Measurements from ENCODE around the gene DEPDC5.

DEPDC5 gene

DNA sequence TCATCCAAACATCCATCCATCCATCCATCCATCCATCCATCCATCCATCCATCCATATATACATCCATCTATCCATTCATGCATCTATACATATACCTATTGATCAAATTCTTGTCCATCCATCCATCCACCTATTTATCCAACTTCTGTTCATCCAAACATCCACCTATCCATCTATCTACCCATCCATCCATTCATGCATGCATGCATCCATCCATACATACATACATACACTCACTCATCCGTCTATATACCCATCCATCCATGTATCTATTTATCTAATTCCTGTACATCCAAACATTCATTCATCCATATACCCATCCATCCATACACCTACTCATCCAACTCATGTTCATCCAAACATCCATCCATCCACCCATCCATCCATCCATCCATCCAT is 171.2 kb downstream of the DEPDC5 start:
- DNase-seq (ENCODE audit: low read depth), result no peak

DNA sequence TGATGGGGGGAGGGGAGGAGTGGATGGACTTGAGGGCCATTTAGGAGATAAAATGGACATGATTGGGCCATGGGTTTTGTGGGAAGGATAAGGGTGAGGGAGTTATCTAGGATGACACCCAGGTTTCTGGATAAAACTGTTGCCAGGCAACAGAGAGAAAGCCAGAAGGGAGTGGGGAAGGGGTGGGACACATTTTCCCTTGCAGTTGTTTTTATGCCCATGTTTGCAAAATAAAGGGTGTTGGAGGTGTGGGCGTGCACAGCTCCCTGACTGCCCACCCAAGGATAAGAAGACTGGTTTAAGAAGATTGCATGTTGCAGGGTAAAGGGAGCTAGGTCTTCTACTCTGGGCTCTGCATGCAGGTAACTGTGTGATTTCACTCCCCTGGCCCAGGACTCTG is 172.2 kb downstream of the DEPDC5 start:
- no peak for DNase-seq (ENCODE audit: low read depth)

DNA sequence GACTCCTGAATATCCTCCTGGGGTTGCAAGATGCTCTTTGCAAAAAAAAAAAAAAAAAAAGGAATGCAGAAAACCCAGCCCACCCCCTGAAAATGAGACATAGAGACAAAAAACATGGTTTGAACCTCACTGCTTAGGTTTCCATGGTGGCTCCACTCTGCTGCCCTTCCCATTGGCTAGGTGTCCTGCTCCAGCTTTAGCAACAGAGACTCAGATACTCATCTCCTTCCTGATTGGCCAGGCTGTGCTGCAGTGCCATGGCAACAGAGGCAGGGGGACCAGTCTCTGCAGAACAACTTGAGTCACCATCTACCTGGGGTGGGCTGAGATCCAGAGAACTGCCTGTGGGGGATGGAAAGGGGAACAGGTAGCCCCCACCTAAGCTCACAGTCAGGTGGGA is 173.2 kb downstream of the DEPDC5 start:
- DNase-seq (ENCODE audit: low read depth), result no peak

DNA sequence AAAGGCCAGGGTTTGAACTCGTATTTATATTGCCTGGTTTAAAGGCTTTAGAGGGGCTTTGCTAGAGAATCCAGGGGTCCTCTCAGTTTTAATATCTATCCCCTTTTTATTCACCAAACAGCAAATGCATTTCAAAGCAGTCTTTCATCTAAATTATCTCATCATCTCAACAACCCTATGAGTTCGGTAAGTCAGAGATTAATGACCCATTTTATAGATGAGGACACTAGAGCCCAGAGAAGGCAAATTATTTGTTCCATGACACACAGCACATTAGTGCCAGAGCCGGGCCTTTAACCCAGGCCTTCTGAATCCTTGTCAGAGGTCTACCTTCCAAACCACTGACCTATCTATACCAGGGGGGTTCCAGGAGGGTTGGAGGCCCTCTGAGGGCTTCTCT is 173.7 kb downstream of the DEPDC5 start:
- no peak for DNase-seq (ENCODE audit: low read depth)

DNA sequence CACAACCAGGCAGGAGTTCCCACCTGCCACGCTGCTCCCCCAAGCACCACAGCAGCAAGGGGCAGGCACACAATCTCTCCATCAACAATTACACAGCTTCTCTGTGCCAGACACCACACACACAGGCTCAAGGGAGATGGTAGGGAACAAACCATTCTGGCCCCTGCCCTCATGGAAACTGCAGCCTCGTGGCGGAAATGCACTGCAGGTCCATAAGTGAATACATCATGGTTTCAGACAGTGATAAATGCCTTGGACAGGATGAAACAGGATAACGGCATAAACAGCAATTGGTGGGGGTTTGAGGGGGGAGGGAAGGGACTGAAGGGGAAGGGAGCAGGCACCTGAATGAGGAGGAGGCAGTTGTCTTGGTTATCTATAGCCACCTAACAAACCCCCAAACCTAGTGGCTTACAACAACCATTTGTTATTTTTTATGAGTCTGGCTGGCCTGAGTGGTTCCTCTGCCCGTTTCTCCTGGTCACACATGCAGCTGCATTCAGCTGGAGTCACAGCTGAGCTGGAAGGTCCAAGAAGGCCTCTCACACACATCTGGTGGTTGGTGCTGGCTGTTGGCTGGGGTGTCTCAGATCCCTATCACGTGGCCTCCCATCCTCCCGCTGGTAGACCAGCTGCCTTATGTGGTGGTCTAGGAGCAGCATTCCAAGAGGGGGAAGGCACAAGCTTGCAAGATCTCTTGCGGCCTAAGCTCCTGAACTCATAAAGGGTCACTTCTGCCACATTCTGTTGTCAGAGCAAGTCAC is 175.5 kb downstream of the DEPDC5 start:
- DNase-seq (ENCODE audit: low read depth), result no peak

DNA sequence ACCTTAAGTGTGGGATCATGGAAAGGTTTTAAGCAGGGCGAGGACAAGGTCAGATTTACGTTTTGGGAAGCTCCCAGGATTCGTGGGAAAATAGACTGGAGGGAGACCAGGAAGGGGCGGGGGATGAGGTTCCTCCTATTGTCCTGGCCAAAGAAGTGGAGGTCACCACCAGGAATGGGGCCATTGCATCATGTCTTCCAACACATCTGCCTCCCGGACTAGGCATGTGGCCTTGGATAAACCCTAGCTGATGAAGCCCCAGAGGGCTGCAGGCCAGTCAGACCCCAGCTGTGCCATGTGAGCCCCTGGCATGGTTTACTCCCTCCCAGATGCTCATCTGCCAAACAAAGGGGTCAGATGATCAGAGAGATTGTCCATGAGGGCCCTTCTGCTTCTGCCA is 179.0 kb downstream of the DEPDC5 start:
- no peak for DNase-seq (ENCODE audit: low read depth)

DNA sequence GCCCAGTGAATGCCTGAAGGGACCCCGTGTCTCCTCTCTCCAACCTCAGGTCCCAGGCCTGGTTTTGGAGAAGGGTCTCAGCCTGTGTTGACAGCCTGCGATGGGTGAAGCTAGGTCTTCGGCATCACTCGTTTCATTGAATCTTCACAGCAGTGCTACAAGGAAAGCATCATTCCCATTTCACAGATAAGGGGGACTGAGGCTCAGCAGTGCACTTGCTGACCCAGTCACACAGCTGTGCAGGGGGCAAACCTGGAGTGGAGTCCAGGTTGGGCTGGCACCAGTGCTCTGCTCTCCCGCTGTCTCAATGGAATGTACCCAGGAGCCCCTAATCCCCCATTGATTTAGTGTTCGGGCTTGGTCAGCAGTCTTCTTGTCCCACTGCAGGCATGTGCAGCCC is 179.6 kb downstream of the DEPDC5 start:
- DNase-seq (ENCODE audit: low read depth), result no peak

DNA sequence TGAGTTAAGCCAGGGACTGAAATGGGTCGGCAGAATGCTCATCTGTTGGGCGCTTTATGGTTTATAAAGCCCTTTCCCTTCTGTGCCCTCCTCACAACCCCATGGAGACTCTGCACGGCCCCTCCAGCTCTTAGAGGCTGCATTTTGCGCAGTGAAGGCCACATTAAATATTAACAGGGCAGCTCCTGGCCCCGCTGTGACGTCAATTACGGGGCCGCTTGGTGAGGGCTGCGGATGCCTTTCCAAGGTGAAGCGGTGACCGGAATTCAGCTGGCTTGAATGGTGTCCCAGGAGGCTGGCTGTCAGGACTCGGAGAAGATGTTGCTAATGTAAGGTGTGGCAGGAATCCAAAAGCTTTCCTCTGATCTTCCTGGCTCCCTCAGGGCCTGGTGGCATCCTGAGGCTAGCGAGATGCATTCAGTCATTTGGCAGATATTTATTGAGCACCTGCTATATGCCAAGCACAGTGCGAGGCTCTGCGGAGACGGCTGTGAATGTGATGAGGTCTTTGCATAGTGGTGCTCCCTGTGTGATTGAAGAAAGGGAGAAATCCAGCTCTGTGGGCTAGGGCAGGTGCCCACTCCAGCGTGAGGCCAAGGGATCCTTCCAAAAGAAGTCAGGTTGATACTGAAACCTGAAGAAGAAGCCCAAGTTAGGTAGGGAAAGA is 180.1 kb downstream of the DEPDC5 start:
- no peak for DNase-seq (ENCODE audit: low read depth)

DNA sequence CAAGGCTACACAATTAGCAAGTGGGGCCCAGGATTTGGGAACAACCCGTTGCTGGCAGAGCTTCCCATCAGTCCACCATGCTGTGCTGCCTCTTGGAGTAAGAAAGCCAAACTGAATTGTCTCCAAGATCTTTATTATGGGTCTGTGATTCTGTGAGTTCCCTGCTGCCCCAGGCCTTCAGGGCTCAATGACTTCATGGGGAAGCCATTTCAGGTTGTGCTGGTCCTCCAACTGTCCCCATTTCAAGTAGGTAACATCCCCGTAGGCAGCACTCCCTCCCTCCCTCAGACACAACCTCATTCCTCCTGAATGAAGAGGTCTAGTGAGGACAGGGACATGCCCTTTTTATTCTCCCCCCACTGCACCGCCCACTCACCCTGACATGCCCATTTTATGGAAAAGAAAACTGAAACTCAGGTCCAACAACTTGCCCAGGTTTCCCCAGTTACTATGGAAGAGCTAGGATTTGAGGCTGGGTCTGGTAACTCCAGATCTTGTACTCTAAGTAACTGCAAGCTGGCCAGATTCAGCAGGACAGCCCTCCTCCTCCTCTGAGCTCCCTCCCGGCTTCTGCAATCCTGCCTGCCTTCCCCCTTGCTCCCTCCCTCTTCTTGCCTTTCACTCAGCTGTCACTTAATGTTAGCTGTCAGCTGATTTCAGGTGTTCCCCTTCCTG is 182.3 kb downstream of the DEPDC5 start:
- DNase-seq (ENCODE audit: low read depth), result no peak

DNA sequence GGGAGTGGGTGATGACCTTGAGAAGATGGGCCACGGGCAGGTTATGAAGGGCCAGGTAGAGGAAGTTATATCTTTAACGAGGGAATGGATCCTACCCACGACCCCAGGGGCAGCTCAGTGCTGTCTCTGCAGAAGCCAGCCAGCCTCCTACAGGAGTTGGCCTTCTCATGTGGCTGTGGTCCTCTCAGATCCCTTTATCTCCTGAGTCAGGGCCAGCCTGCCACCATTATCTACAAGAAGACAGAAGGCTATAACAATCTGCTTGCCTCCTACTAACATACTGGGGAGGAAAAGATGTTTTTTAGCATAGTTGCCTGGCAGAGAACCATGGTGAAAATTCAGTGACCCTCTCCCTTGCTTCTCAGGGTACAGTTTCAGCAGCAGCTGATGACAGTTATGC is 183.5 kb downstream of the DEPDC5 start:
- DNase-seq (ENCODE audit: low read depth), result no peak

DNA sequence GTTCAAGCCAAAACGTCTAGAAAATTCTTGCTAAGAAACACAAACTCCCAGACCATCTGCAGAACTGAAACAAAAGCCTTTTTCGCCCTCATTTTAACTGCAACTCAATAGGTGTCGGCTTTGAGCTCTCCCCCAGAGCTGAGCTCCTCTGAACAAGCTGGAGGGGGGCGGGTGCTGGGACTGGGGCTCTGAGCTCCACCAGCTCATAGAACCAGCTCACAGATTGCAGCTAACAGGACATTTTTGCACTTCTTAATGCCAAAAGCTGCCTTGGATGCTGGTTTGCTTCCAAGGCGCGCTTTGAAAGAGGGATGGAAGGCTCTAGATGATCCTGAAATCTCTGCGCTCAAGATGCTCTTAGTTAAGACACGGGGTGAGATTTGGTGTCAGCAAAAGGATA is 184.5 kb downstream of the DEPDC5 start:
- DNase-seq (ENCODE audit: low read depth), result no peak

DNA sequence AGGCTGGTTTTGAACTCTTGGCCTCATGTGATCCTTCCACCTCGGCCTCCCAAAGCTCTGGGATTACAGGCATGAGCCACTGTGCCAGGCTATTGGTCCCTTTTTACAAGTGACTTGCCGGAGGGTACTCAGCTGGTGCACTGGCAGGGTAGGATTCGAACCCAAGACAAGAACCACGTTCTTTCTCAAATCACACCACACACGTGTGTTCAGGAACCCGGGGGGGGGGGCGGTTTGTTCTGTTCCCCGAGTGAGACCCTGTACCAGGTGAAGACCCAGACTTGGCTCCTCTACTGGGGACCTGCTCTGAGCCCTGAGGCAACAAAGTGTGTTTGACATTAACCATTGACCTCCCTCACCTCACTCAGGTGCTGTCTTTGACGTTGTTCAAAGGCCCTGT is 186.7 kb downstream of the DEPDC5 start:
- DNase-seq (ENCODE audit: low read depth), result no peak

DNA sequence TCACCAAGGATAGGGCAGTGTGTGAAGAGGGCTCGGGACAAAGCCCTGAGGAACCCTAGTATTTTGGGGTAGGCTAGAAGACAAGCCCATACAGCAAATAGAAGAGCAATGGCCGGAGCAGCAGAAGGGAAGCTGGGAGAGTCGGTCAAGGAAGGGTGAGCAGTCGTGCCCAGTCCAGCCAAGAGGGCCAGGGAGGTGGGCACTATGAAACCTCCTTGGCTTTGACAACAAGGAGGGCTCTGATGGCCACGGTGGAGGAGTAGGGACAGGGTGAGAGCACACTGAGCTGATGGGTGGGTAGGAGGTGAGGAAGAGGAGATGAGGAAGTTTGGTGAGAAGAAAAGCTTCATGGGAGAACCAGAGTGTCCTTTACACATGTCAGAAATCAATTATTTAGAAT is 188.3 kb downstream of the DEPDC5 start:
- no peak for DNase-seq (ENCODE audit: low read depth)

DNA sequence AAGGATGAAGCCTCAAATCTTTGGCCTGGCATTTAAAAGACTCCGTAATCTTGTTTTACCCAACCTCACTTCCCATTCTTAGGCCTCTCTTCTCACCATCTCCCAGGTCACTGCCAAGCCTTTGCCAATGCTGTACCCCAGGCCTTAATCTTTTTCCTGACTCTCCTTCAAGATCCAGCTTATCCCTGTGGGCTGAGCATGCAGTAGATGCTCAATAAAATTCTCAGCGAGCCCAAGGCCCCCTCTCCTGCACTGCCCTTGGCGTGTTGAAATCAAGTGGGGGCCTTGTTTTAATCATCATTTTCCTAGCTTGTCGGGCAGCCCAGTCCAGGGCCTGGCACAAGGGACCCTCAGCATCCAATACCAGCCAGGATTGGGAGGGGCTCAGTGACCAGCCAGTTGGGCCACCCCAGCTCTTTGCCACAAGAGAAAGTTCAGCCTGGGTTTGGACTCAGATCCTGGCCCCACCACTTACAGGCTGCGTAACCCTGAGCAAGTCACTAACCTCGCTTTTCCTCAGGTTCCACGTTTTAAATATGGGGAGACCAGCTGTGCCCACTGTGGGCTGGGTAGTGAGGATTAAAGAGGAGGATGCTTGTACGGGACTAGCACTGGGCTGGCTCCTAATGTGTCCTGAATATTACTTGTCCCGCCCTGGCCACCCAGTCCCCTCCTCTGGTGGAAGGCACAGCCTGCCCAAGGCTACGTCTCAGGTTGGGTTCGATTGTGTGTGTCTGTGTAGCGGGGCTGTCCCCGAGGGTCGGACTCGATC is 189.6 kb downstream of the DEPDC5 start:
- DNase-seq (ENCODE audit: low read depth), result no peak

DNA sequence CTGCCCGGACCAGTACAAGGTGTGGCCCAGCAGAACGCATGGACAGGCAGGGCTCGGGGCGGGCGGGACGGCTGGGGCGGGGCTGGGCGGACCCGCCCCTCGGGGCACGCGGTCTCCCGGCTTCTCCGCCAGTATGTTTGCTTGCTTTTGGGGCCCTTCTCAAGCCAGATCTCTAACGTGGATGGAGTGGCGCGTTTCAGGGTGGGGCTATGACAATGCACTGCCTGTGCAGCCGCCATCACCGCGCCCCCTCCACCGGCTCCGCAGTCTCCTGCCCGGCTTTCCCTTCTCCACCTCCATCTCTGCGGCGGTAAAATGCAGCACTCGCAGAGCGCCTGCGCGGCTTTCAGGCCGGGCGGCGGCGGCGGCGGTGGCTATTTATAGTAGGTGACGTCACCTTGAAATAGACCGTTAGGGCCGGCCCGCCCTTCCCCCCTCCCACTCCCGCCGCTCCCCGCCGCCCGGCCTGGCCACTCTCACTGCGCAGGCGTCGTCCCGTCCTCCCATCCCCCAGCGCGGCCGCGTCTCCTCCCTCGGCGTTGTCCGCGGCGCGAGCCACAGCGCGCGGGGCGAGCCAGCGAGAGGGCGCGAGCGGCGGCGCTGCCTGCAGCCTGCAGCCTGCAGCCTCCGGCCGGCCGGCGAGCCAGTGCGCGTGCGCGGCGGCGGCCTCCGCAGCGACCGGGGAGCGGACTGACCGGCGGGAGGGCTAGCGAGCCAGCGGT is 190.3 kb downstream of the DEPDC5 start, which contains the start of gene YWHAH:
Gene YWHAH, plus strand, starts transcription at position 558 of the 722 bp plus-strand sequence. CDS start 199 bp downstream, outside the sequence.
- peak; percentile 79 for DNase-seq (ENCODE audit: low read depth)

DNA sequence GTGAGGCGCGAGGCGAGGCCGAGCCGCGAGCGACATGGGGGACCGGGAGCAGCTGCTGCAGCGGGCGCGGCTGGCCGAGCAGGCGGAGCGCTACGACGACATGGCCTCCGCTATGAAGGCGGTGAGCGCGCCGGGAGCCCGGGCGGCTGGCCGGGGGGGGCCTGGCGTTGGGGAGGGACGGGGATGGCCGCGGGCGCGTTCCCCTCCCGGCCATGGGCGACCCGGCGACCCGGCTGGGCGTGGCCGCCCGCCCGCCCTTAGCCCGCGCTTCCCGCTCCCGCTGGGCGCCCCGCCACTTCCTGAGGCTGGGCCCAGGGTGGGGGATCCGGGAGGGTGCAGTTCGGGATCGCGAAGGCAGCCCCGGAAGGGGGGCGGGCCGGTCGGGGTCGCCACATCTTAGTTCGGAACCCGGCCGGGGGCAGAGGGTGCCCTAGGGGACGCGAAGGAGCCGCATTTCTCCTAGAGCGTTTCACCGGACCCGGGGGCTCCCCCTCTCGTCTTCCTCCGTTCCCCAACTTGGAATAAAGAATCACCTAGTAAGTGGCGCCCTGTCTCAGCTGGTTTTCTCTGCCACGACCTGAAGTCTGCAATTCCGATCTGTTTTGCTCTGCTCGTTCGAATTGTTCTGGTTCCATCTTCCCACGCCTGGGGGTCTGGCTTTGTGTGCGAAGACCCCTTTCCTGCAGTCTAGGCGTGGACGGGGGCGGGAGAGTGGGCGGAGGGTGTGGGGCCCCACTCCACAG is 191.1 kb downstream of the DEPDC5 start:
- DNase-seq (ENCODE audit: low read depth), result peak; percentile 11

DNA sequence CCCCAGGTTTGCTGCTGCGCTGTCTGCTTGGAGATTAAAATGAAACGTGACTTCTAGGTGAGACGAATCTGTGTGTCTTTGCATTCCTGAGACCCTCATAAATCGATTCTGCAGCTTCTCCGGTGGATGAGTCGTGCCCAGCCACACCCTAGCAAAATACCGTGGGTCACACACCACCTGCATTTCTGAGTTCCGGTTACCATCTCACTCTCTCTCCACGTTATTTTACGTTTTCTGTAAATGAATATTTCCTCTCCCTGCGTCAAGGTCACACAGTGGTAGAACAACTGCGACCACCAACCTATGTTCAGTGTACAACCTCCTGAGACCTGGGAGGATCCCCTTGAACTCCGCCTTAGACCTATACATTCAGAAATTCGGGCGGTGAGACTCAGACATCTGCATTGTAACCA is 191.6 kb downstream of the DEPDC5 start:
- no peak for DNase-seq (ENCODE audit: low read depth)

DNA sequence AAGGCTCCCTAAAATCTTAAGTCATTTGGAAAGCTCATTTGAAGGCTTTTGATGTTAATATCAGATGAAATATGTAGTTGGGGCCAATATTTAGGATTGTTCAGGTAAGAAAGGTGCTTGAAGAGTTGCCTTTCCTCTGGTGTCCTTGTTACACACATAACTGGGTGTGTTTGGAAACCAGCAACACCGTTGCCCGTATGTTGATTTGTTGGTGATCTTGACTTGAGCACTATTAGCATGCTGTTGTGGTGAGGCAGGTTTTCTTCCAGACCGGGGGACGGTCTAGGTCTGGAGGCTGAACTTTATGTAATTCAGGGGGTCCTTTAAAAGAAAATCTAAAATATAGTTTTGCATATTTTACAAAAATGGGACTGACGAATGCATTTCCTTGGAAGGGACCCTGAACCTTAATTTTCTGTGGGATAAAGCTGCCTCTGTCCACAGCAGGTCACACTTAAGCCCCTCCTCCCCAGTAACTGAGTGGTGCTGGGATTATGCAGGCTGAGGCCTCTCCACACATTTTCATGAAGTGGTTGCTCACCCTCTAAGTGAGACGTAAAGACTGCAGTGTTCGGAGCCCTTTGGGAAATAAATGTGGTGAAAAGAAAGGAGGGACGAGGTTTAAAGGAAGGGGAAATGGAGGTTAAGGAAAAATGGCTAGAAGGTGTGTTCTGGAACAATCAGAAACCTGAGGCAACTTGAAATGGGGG is 192.3 kb downstream of the DEPDC5 start:
- DNase-seq (ENCODE audit: low read depth), result no peak

DNA sequence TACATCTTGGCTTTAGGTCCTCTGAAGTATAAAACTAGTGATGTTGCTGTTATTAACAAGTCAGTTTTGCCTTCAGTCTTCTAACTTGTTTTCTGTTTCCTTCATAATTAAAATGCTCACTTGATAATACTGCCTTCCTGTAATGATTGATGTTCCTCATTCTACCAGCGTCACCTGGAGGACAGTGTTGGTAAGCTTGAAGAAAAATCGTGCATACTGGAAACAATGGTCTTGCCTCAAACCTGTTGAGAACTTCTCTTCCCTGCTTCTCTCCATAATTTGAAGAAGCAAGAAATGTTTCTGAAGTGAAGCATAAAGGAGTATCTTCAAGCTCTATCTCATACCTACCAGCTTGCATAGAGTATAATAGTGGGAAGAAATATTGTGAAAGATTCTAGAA is 193.5 kb downstream of the DEPDC5 start:
- no peak for DNase-seq (ENCODE audit: low read depth)

DNA sequence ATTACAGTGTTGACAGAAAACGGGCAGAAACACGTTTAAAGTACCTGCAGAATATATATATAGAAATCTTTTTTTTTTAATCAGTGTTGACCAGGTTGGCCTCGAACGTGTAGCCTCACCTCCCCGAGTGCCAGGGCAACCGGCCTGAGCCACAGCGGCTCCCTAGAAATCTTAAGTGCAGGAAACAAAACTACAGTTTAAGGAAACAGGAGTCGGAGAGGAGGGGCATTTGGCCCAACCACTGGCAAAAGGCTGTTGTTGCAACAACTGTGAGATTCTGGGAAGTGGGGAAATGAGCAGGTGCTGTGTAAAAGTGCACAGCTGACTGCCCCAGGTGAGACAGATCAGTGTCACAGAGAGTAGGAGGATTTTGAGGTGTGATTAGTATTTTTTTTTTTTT is 194.2 kb downstream of the DEPDC5 start:
- DNase-seq (ENCODE audit: low read depth), result no peak
